SK-N-SH treated with all-trans-retinoic acid at 6 μM for 48 hours (cell line): ENCODE measurements around the gene FGF22.
"Not testable (repeated sequence)": the region's sequence is repeated elsewhere in the genome, so short reads cannot be mapped to it uniquely, and the experiment has no call there.

ENCODE experiments used
- ATAC-seq: fragments of 200-7000 bp; cut with Tn5 transposase; 3 replicates; pipeline ENCODE4 v1.9.1; 2020; ENCODE audit warnings: mild to moderate bottlenecking, moderate library complexity
- ARNTL ChIP-seq: fragments of 450-650 bp; formaldehyde crosslinking; IDR thresholded peaks from 2 replicates; pipeline ENCODE4 v1.5.0; 2020; ENCODE audit warnings: low read depth, mild to moderate bottlenecking, moderate library complexity, borderline replicate concordance
- BACH2 ChIP-seq: fragments of 250-450 bp; sonication (Bioruptor Pico); IDR thresholded peaks from 2 replicates; pipeline ENCODE4 v1.9.0; 2021; ENCODE audit warnings: mild to moderate bottlenecking, borderline replicate concordance
- CSDC2 ChIP-seq: fragments of 250-450 bp; sonication (Bioruptor Pico); IDR thresholded peaks from 2 replicates; pipeline ENCODE4 v1.5.0; 2020; ENCODE audit warnings: mild to moderate bottlenecking, moderate library complexity
- ESRRG ChIP-seq: fragments of 250-450 bp; sonication (Bioruptor Pico); IDR thresholded peaks from 2 replicates; pipeline ENCODE4 v1.6.1; 2021; ENCODE audit warnings: mild to moderate bottlenecking
- GLIS3 ChIP-seq: fragments of 250-450 bp; sonication (Bioruptor Pico); IDR thresholded peaks from 2 replicates; pipeline ENCODE4 v1.5.0; 2020; ENCODE audit warnings: mild to moderate bottlenecking, moderate library complexity
- ISL1 ChIP-seq: fragments of 250-450 bp; sonication (Bioruptor Pico); IDR thresholded peaks from 2 replicates; pipeline ENCODE4 v2.1.2; 2022; ENCODE audit warnings: mild to moderate bottlenecking, moderate library complexity
- OSR1 ChIP-seq: fragments of 250-450 bp; sonication (Bioruptor Pico); IDR thresholded peaks from 2 replicates; pipeline ENCODE4 v1.8.0; 2022; ENCODE audit warnings: moderate library complexity, mild to moderate bottlenecking, inconsistent platforms
- RARB ChIP-seq: fragments of 250-450 bp; sonication (Bioruptor Pico); IDR thresholded peaks from 2 replicates; pipeline ENCODE4 v1.8.0; 2021; ENCODE audit warnings: mild to moderate bottlenecking, moderate library complexity
- SNAI2 ChIP-seq: fragments of 250-450 bp; sonication (Bioruptor Pico); IDR thresholded peaks from 2 replicates; pipeline ENCODE4 v1.5.0; 2020; ENCODE audit warnings: mild to moderate bottlenecking, moderate library complexity
- TCF4 ChIP-seq: fragments of 250-450 bp; sonication (Bioruptor Pico); IDR thresholded peaks from 2 replicates; pipeline ENCODE4 v1.8.0; 2021; ENCODE audit warnings: mild to moderate bottlenecking, moderate library complexity, borderline replicate concordance
- TOX ChIP-seq: fragments of 250-450 bp; sonication (Bioruptor Pico); IDR thresholded peaks from 2 replicates; pipeline ENCODE4 v1.8.0; 2021; ENCODE audit warnings: mild to moderate bottlenecking, moderate library complexity, borderline replicate concordance
- ZC3H10 ChIP-seq: fragments of 250-450 bp; sonication (Bioruptor Pico); IDR thresholded peaks from 2 replicates; pipeline ENCODE4 v1.5.1; 2021; ENCODE audit warnings: mild to moderate bottlenecking, moderate library complexity
- ZFP30 ChIP-seq: fragments of 450-650 bp; formaldehyde crosslinking; IDR thresholded peaks from 2 replicates; pipeline ENCODE4 v1.5.0; 2022; ENCODE audit warnings: mild to moderate bottlenecking, moderate library complexity
- ZNF565 ChIP-seq: fragments of 450-650 bp; formaldehyde crosslinking; conservative IDR thresholded peaks from 2 replicates; pipeline ENCODE4 v1.5.0; 2020; ENCODE audit warnings: low read depth, mild to moderate bottlenecking, moderate library complexity
- ZNF70 ChIP-seq: fragments of 450-650 bp; formaldehyde crosslinking; IDR thresholded peaks from 2 replicates; pipeline ENCODE4 v1.5.0; 2020; ENCODE audit warnings: mild to moderate bottlenecking, moderate library complexity
- ZNF8 ChIP-seq: fragments of 450-650 bp; formaldehyde crosslinking; IDR thresholded peaks from 2 replicates; pipeline ENCODE4 v1.5.0; 2020; ENCODE audit warnings: mild to moderate bottlenecking, moderate library complexity
- TF ChIP-seq, protein P1 (sequence below): fragments of 250-450 bp; sonication (Bioruptor Pico); IDR thresholded peaks from 2 replicates; pipeline ENCODE4 v1.8.0; 2021; ENCODE audit warnings: low read depth, mild to moderate bottlenecking, moderate library complexity, borderline replicate concordance
- TF ChIP-seq, protein P2 (sequence below): fragments of 250-450 bp; sonication (Bioruptor Pico); IDR thresholded peaks from 2 replicates; pipeline ENCODE4 v1.5.1; 2020; ENCODE audit warnings: low read depth, mild to moderate bottlenecking, moderate library complexity
- TF ChIP-seq, protein P3 (sequence below): fragments of 250-450 bp; sonication (Bioruptor Pico); IDR thresholded peaks from 2 replicates; pipeline ENCODE4 v1.5.1; 2021; ENCODE audit warnings: mild to moderate bottlenecking, moderate library complexity
- TF ChIP-seq, protein P4 (sequence below): fragments of 250-450 bp; sonication (Bioruptor Pico); IDR thresholded peaks from 2 replicates; pipeline ENCODE4 v1.8.0; 2020; ENCODE audit warnings: mild to moderate bottlenecking, moderate library complexity, borderline replicate concordance

Gene FGF22

DNA sequence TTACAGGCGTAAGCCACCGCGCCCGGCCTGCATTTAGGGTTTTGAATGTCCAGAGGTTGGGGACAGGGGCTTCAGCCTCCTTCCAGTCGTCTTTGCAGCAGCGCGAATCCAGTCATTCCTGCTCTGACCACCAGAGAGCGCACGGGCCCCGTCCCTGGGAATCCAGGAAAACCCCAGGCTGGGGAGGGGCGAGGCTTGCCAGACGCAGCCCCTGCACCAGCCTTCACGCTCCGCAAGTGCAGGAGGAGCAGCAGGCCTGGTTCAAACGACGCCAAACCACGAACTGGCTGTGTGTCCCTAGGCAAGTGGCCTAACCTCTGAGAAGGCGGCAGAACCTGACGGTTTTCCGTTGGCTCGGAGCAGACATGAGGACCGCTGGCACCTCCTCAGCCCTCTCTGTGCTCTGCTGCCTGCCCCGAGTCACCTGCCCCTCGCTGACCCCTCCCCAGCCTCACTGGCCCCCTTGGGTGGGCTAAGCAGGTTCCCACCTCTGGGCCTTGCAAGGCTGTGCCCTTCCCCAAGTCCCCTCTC is 25.3 kb downstream of the FGF22 start (continued):
- TF ChIP-seq, protein P1, sequence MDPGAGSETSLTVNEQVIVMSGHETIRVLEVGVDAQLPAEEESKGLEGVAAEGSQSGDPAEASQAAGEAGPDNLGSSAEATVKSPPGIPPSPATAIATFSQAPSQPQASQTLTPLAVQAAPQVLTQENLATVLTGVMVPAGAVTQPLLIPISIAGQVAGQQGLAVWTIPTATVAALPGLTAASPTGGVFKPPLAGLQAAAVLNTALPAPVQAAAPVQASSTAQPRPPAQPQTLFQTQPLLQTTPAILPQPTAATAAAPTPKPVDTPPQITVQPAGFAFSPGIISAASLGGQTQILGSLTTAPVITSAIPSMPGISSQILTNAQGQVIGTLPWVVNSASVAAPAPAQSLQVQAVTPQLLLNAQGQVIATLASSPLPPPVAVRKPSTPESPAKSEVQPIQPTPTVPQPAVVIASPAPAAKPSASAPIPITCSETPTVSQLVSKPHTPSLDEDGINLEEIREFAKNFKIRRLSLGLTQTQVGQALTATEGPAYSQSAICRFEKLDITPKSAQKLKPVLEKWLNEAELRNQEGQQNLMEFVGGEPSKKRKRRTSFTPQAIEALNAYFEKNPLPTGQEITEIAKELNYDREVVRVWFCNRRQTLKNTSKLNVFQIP (CRISPR knock-in tag), result no peak
- TF ChIP-seq, protein P2, sequence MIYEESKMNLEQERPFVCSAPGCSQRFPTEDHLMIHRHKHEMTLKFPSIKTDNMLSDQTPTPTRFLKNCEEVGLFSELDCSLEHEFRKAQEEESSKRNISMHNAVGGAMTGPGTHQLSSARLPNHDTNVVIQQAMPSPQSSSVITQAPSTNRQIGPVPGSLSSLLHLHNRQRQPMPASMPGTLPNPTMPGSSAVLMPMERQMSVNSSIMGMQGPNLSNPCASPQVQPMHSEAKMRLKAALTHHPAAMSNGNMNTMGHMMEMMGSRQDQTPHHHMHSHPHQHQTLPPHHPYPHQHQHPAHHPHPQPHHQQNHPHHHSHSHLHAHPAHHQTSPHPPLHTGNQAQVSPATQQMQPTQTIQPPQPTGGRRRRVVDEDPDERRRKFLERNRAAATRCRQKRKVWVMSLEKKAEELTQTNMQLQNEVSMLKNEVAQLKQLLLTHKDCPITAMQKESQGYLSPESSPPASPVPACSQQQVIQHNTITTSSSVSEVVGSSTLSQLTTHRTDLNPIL (CRISPR knock-in tag), result no peak
- no peak for TF ChIP-seq RARB
- no peak for TF ChIP-seq ARNTL (CRISPR knock-in tag)
- TF ChIP-seq GLIS3 (CRISPR knock-in tag), result no peak
- TF ChIP-seq BACH2 (CRISPR knock-in tag), result no peak
- no peak for TF ChIP-seq ZC3H10 (CRISPR knock-in tag)
- TF ChIP-seq ZFP30 (CRISPR knock-in tag), result no peak
- no peak for TF ChIP-seq ZNF565 (CRISPR knock-in tag)
- TF ChIP-seq OSR1 (CRISPR knock-in tag), result no peak
- no peak for TF ChIP-seq ISL1 (CRISPR knock-in tag)

DNA sequence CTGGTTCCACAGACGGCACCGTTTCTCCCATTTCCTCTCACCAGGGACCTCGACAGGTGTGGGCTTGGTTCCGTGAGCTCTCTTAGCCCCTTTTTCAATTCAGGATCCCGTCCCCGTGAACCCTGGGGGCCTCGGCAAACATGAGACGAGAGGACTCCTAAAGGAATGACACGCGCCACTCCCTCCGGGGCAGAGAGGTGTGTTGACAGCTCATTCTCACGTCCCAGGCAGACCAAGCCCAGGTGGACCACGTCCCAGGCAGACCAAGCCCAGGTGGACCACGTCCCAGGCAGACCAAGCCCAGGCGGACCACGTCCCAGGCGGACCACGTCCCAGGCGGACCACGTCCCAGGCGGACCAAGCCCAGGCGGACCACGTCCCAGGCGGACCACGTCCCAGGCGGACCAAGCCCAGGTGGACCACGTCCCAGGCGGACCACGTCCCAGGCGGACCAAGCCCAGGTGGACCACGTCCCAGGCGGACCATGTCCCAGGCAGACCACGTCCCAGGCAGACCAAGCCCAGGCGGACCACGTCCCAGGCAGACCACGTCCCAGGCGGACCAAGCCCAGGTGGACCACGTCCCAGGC is 27.4 kb downstream of the FGF22 start:
- not testable (repeated sequence) for ATAC-seq

DNA sequence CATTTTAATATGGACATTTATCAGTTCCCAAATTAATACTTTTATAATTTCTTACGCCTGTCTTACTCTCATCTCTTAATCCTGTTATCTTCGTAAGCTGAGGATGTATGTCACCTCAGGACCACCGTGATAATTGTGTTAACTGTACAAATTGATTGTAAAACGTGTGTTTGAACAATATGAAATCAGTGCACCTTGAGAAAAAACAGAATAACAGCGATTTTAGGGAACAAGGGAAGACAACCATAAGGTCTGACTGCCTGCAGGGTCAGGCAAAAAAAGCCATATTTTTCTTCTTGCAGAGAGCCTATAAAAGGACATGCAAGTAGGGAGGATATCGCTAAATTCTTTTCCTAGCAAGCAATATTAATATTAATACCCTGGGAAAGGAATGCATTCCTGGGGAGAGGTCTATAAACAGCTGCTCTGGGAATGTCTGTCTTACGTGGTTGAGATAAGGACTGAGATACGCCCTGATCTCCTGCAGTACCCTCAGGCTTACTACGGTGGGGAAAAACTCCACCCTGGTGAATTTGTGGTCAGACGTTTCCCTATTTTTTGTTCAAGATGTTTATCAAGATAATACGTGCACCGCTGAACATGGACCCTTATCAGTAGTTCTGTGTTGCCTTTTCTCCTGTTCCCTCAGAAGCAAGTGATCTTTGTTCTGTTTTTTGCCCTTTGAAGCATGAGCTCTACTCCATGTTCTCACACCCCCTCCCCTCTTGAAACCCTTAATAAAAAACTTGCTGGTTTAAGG is 29.2 kb downstream of the FGF22 start:
- ATAC-seq, result not testable (repeated sequence)

DNA sequence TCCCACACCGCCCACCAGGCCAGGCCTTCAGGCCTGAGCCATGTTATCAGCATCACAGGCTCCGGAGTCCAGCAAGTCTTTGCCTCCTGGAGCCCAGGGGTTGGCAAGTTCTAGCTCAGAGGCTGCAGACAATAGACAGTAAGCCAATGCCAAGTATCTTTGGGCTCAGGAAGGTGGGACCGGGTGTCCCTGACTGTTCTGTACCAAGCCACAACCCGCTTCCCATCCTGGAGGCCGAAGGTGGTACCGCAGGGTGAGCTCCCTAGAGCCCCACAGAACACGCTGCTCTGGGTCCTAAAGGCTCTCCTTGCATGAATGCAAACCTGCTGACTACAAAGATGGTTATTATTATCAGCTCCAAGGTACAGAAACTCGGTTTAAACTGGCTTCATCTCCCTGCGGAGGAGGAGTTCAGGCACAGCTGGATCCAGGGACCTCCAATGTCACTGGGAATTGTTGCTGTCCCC is 31.0 kb downstream of the FGF22 start:
- ATAC-seq, result peak; percentile 25; the same call in 2 of the 3 replicates
- TF ChIP-seq, protein P3, sequence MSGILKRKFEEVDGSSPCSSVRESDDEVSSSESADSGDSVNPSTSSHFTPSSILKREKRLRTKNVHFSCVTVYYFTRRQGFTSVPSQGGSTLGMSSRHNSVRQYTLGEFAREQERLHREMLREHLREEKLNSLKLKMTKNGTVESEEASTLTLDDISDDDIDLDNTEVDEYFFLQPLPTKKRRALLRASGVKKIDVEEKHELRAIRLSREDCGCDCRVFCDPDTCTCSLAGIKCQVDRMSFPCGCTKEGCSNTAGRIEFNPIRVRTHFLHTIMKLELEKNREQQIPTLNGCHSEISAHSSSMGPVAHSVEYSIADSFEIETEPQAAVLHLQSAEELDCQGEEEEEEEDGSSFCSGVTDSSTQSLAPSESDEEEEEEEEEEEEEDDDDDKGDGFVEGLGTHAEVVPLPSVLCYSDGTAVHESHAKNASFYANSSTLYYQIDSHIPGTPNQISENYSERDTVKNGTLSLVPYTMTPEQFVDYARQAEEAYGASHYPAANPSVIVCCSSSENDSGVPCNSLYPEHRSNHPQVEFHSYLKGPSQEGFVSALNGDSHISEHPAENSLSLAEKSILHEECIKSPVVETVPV (CRISPR knock-in tag), result no peak
- TF ChIP-seq ZNF8 (CRISPR knock-in tag) (no peak), TCF4 (CRISPR knock-in tag) (no peak)

DNA sequence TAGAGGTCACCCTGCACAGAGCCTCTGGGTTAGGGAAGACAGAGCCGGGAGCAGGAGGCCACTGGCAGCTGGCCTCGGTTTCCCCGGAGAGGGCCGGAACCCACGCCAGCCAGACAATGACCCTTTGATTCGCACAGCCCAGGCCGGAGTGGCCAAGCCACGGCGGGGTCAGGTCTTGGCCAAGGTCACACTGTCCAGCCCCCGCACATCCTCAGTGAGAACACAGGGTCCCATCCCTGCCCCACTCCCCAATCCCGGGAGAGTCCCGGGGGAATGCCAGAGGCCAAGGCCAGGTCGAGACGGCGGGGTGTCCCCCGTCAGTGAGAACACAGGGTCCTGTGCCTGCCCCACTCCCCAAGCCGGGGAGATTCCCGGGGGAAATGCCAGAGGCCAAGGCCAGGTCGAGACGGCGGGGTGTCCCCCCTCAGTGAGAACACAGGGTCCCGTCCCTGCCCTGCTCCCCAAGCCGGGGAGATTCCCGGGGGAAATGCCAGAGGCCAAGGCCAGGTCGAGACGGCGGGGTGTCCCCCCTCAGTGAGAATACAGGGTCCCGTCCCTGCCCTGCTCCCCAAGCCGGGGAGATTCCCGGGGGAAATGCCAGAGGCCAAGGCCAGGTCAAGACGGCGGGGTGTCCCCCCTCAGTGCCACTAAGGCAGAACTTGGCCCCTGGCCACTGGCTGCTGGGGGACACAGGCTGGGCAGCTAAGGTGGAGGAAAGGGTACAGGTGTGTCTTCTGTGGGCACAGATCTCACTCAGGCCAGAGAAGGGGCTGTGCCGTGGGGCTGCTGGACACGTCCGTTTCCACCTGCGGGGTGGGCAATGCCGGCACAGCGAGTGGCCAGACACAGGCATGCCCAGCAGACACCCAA is 34.8 kb downstream of the FGF22 start:
- TF ChIP-seq TOX (CRISPR knock-in tag), result no peak
- no peak for TF ChIP-seq ESRRG (CRISPR knock-in tag)
- TF ChIP-seq CSDC2 (CRISPR knock-in tag), result no peak
- no peak for TF ChIP-seq ZNF70 (CRISPR knock-in tag)
- TF ChIP-seq ZNF8 (CRISPR knock-in tag), result no peak
- no peak for TF ChIP-seq RARB
- no peak for TF ChIP-seq OSR1 (CRISPR knock-in tag)
- no peak for TF ChIP-seq BACH2 (CRISPR knock-in tag)
- no peak for TF ChIP-seq SNAI2 (CRISPR knock-in tag)
- TF ChIP-seq TCF4 (CRISPR knock-in tag), result no peak
- TF ChIP-seq, protein P4, sequence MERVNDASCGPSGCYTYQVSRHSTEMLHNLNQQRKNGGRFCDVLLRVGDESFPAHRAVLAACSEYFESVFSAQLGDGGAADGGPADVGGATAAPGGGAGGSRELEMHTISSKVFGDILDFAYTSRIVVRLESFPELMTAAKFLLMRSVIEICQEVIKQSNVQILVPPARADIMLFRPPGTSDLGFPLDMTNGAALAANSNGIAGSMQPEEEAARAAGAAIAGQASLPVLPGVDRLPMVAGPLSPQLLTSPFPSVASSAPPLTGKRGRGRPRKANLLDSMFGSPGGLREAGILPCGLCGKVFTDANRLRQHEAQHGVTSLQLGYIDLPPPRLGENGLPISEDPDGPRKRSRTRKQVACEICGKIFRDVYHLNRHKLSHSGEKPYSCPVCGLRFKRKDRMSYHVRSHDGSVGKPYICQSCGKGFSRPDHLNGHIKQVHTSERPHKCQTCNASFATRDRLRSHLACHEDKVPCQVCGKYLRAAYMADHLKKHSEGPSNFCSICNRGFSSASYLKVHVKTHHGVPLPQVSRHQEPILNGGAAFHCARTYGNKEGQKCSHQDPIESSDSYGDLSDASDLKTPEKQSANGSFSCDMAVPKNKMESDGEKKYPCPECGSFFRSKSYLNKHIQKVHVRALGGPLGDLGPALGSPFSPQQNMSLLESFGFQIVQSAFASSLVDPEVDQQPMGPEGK, result no peak
- TF ChIP-seq, protein P3 (CRISPR knock-in tag), result no peak
- TF ChIP-seq, protein P1 (CRISPR knock-in tag), result no peak
- no peak for ATAC-seq
